Right ventricle myocardium inferior (tissue), 1 donor: ENCODE measurements around the gene LMTK2. TPM values are rescaled to one million over a fixed set of nuclear protein-coding genes. Genes with fewer than 3 reads are reported as not detected.
A peak's percentile ranks its signal among the peaks of the same experiment; 100 is the strongest.

Experiments
- ATAC-seq: fragments of 200-7000 bp; cut with Tn5 transposase; one replicate; pipeline ENCODE4 v1.9.1; 2020; ENCODE audit warnings: mild to moderate bottlenecking, moderate library complexity
- DNase-seq: peaks from one replicate; pipeline ENCODE4 v3.0.0; 2021; ENCODE audit errors: missing footprints
- intact Hi-C: fragments of 100-400 bp; cut with DNase I; formaldehyde crosslinking; loops from one replicate; pipeline ENCODE4 v1.11.0; 2022
- long read RNA-seq: library from polyadenylated mRNA; unstranded; transcript quantifications from one replicate; pipeline ENCODE4 v2.0.0, GENCODE V29; 2021
- total RNA-seq: library from RNA; stranded (reverse); fragmentation: NEBNext Ultra II Directional; extraction: Animal tissue kit (Norgen Biotek cat#: 25700); gene quantifications from one replicate; pipeline ENCODE4 v1.2.1, GENCODE V29; 2021
- donor health status: DM: no; HTN: yes; CAD: no; lungs with severe emphysema.

LMTK2 gene
- total RNA-seq, result 22.5 TPM
- long read RNA-seq, partial matches to known transcripts, result 4 of 7 reads
- long read RNA-seq, other reads (novel, unspliced or antisense), result 3 of 7 reads

DNA sequence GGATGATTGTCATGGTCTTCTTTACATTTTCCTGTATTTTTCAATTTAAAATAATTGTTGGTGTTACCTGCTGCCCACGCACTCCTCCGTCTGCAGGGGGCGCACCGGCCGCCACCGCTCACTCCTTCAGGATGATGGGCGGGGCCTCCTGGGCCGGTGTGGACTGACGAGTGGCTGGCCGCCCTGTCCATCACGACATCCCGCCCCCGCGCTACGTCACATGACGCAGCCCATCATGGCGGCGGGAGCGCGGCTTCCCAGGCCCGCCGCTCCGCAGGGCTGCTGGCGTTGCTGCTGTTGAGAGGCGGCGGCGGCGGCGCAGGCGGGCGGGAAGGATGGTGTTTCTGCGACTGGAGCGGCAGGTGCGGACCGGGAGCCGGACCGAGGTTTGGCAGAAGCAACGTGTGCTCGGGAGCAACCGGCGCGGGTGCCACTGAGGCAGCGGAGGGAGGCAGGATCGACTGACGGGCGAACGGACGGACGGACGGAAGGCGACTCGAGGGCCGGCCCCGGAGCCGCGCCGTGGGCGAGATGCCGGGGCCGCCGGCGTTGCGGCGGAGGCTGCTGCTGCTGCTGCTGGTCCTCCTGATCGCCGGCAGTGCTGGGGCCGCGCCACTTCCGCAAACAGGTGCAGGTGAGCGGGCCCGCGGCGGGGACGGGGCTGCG is at the start of gene LMTK2:
Gene LMTK2, plus strand, starts transcription at position 216 of the 666 bp plus-strand sequence. Its CDS starts 316 bp downstream, at position 532.
- ATAC-seq, result peak; percentile 100
- DNase-seq, result peak; percentile 98
- intact Hi-C loops, result loop anchor here (1.0 to 10.0 kb wide), 3 partner anchors 62 to 138 kb away; no protein-coding TSS in a partner anchor

DNA sequence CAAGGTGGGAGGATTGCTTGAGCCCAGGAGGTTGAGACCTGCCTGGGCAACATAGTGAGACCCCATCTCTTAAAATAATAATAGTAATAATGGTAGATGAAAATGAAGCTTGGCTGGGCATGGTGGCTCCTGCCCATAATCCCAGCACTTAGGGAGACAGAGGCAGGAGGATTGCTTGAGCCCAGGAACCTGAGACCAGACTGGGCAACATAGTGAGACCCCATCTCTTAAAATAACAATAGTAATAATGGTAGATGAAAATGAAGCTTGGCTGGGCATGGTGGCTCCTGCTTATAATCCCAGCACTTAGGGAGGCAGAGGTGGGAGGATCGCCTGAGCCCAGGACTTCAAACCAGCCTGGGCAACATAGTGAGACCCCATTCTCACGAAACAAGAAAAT is 49.5 kb upstream of the LMTK2 start:
- DNase-seq (no peak), ATAC-seq (no peak)
- intact Hi-C loops, result no loop called here

DNA sequence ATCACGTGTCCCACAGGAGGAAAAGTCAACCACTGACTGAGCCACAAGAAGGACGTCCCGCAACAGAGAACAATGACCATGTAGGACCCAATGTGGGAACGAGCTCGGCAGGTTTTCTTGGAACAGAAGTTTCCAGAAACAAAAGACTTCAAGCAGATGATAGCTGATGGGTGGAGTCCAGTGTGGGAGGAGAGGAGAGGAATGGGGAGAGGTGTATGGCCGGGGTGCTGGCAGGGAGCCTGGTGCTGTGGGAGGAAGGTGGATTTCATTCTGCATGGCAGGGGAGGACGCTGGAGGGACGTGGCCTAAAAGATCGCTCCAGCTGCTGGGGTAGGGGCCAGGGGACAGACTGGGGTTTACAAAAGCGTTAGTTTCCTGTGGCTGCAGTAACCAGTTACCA is 48.5 kb upstream of the LMTK2 start:
- no peak for DNase-seq
- no peak for ATAC-seq
- intact Hi-C loops, result no loop called here

DNA sequence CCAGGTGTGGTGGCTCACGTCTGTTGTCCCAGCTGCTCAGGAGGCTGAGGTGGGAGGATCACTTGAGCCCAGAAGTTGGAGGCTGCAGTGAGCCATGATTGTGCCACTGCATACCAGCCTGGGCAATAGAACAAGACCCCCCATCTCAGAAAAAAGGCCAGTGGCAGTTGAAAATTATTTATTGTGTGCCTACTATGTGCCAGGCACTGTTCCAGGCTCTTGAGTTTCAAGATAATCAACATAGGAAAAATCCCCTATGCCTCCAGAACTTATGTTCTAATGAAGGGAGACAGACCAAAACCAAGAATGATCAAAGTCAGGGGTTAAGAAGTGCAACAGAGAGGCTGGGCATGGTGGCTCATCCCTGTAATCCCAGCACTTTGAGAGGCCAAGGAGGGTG is 42.4 kb upstream of the LMTK2 start:
- intact Hi-C loops, result no loop called here
- DNase-seq (no peak), ATAC-seq (no peak)

DNA sequence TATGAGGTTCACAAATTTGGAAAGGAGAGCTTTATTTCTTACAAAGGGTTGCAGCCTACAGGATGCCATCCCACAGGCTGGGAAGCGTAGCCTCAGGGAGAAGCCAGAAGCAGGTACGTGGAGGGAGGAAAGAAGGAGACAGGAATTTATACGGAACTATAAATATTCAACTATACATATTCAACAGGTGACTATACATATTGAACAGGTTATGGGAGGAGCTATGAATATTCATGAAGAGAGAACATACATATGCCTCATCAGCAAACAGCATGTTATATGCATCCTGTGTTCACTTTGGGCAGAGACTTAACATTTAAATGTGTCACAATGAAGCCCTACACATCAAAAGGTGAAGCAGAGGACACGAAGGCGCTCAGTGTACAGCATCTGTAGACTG is 40.5 kb upstream of the LMTK2 start:
- intact Hi-C loops, result no loop called here
- ATAC-seq, result no peak
- no peak for DNase-seq

DNA sequence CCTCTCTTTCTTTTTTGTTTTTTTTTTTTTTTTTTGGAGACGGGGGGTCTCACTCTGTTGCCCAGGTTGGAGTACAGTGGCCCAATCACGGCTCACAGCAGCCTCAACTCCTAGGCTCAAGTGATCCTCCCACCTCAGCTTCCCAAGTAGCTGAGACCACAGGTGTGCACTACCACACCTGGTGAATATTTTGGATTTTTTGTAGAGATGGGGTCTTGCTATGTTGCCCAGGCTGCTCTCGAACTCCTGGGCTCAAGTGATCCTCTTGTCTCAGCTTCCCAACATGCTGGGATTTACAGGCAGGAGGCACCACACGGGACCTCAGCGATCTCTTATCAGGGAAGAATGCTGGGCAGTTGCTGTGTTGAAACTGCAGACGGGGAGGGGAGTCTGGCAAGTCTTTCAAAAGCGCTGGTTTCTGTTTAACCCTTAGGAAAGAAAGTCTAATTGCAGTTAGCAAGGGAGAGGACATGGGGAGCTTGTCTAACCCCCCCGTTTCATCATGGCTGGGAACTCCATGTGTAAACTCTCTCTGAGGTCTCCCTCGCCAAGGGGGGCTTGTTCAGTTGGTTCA is 39.6 kb upstream of the LMTK2 start:
- ATAC-seq (no peak), DNase-seq (no peak)
- intact Hi-C loops, result no loop called here

DNA sequence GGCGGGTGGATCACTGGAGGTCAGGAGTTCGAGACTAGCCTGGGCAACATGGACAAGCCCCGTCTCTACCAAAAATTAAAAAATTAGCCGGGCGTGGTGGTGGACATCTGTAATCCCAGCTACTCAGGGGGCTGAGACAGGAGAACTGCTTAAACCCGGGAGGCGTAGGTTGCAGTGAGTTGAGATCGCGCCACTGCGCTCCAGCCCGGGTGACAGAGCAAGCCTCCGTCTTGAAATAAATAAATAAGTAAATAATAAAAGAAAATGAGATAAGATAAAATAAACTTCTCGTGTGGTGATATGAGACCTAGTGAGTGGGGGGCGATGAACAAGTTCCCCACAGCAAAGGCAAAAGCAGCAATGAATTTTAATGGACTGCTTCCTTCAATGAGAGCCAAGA is 33.6 kb upstream of the LMTK2 start:
- intact Hi-C loops, result no loop called here
- no peak for ATAC-seq
- DNase-seq, result no peak

DNA sequence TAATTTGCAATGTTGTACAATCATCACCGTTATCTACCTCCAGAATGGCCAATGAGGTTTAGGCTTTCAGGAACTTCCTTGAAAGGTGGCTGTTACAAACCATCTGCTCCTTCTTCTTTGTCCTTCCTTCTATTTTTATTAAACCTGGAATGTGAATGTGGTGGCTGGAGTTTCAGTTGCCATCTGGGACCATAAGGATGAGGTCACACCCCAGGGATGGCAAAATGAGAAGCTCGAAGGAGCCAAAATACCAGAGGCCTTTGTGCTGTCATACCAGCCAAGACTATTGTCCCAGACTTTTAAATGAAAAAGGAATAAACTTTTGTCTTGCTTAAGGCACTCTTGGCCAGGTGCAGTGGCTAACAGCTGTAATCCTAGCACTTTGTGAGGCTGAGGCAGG is 30.9 kb upstream of the LMTK2 start:
- ATAC-seq (no peak), DNase-seq (no peak)
- intact Hi-C loops, result no loop called here

DNA sequence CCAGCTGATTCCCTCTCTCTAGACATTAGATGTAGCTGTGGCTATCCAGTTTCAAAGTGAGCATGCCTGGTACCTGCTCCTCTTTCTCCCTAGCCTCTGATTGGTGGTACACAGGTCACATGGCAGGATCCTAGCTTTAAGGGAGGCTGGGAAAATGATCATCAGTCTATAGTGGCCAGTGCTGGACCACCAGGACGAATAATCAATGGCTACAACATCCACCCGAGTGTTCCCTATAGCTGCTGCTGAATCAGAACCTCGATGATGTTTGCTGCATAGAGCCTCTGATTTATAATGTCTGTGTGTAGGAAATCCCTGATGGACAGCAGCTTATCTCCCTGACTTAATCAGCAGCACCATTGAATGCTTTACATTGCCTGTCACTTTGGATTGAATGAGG is 28.9 kb upstream of the LMTK2 start:
- DNase-seq (no peak), ATAC-seq (no peak)
- intact Hi-C loops, result no loop called here

DNA sequence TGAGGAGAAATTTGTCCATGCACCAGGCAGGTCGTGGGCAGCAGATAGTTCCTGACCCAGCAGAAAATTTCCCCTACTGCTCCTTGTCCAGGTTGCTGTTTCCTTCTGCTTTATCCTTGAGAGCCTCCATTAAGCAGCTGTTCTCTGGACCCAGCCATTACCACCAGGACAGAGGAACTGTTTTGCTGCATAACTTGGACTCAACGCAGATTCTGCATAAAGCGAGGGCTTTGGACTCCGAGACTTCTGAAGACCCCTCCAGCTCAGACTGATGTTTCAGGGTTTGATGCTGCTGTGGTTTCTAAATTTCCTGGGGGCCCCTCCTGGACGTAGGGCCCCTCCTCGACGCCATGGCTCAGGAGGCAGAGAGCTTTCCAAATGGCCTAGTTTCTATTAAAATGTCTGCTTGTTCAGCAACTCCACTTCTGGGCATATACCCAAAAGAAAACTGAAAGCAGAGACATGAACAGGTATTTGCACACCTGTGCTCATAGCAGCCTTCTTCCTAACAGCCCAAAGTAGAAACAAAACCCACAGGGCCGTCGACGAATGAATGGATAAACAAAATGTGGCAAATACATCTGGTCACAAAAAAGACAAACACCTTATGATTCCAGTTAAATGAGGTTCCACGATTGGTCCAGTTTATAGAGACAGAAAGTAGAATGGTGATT is 28.3 kb upstream of the LMTK2 start:
- intact Hi-C loops, result no loop called here
- ATAC-seq (no peak), DNase-seq (no peak)

DNA sequence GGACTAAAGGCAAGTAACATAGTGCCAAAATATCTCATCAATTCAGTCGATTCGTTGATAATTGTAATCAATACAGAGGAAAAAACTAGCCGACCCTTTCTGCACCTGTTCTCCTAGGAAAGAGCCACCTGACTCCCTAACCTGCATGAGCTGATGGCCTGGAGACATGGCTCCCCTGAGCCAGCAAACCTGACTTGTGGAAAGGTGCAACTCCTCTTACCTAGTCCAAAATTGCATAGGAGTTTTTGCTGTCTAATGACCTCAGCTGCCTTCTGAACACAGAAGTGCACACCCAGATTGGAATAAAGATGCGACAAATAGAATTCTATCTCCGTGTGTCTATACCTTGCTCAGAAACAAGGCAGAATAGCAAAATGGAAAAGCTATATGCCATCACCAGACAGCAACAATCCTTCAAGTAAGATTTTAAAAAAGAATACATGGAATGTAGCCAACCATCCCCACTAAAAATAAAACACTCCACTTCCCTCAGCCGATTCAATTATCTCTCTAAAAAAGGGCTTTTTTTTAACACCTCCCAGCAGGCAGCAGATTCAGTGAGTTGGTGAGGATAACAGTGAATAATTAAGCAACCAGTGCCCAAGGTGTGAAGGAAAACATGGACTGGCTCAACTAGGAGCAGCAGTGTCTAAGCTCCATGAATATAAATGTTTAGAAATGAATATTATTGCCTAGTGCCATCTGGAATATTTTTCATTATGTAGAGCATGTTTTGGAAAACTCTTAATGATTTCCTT is 26.6 kb upstream of the LMTK2 start:
- intact Hi-C loops, result no loop called here
- DNase-seq, result no peak
- no peak for ATAC-seq

DNA sequence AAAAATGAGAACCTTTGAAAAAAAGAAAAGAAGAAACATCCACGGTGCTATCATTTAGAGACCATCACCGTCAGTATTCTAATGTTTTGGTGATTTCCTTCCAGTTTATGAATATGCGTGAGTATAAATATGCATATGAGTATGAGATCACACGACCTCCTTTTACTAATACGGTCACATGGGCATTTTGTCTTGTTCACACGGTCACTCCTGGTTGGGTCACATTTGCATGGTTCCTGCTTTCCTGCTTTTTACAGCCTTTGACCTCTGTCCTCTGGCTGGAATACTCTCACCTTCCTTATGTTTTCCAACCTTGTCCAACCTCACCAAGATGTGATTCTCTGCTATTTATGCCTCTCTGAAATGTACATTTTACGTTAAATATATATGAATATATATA is 25.3 kb upstream of the LMTK2 start:
- DNase-seq, result no peak
- intact Hi-C loops, result no loop called here
- no peak for ATAC-seq

DNA sequence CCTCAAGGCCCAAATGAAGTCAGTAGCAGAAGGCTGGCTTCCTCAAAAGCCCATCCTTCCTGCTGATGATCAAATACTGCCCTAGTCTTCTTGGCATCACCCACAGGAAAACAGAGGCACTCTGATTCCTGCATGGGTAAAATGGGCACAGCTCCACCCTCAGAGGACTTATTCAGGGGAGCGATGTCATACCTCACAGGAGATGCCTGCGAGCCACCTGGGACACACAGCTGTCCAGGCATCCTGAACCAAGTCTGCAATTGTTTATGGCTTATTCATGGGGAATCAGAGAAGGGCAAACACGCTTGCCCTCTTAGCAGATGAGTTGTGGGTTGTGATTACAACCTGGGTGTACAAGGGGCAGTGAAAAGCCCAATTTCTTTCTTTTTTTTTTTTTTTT is 22.0 kb upstream of the LMTK2 start:
- no peak for ATAC-seq
- no peak for DNase-seq

DNA sequence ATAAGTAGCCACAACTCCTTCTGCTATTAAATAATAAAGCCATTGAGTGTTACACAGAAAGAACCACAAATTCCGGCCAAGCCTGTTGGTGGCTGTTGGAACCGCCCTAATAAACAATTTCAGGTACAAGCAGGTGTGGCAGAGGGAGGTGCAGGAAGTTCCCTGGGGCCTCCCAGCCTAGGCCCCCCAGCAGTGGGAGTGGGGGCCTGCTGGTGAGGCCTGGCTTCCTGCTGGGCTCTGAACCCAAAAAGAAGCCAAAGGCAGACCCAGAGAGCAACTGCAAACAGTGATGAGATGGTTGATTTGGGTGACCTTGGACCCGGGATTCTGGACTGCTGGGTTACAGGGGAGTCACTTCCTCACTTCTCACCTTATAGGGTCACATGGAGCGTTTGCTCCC is 21.0 kb upstream of the LMTK2 start:
- DNase-seq (no peak), ATAC-seq (no peak)
- intact Hi-C loops, result no loop called here

More for the DNA sequence above, 22.0 kb upstream of the LMTK2 start:
- intact Hi-C loops, result no loop called here

DNA sequence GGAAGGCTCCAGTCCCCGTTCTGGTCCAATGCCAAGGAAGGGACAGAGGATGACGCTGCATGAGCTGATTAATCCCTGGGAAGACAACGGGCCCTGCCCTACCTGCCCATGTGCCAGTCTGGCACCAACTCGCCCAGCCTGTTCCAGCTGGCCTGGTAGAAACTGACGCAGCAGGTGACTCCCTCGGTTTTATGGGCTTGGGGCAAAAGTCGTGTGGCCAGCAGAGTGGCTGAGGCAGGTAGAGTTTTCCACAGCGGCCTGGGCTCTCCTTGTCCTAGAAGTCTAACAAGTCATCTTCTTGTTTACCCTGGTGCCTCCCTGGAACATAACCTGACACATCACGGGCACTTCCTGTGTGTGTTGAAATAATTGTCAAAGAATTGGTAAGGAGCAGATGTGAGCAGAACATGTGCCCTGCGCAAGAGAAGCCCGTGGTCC is 20.4 kb upstream of the LMTK2 start:
- intact Hi-C loops, result no loop called here
- no peak for DNase-seq
- no peak for ATAC-seq

DNA sequence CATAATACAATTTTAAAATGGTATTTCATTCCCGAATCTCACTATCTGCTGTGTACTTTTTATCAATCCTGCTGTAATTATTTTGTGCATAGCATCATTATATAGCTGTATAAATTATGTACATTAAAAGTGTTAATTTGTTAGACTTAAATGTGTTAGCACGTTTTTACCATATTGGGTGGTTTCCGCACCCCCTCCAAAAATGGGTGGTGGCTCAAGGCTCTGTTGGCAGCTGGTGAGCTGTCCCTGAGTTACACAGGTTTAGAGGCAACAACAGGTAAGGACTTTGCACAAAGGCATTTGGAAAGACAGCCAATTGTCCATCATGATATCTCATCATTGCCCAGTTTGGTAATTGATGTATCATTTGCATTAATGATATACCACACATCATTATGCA is 18.6 kb upstream of the LMTK2 start:
- DNase-seq, result no peak
- no peak for ATAC-seq
- intact Hi-C loops, result no loop called here

DNA sequence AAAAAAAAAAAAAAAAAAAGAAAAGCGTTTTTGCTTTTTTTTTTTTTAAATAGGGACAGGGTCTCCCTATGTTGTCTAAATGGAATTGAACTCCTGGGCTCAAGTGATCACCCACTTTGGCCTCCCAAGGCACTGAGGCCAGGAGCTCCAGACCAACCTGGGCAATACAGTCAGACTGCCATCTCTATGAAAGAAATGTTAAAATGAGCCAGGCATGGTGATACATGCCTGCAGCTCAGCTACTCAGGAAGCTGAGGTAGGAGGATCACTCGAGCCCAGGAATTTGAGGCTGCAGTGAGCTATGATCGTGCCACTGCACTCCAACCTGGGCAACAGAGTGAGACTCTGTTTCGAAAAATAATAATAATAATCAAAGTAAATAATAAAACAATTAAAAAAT is 16.5 kb upstream of the LMTK2 start:
- ATAC-seq (no peak), DNase-seq (no peak)
- intact Hi-C loops, result no loop called here

DNA sequence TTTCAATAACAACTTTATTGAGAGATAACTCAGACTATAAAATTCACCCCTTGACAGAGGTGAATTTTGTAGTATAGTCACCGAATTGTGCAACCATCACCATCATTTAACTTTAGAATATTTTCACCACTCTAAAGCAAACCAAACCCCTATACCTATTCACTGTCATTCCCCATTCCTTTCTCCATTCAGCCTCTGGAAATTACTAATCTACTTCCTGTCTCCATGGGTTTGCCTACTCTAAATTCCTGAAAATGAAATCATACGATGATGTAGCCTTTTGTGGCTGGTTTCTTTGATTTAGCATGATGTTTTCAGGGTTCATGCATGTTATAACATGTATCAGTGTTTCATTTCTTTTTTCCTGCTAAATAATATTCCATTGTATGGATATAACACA is 15.6 kb upstream of the LMTK2 start:
- ATAC-seq, result no peak
- intact Hi-C loops, result no loop called here
- no peak for DNase-seq

DNA sequence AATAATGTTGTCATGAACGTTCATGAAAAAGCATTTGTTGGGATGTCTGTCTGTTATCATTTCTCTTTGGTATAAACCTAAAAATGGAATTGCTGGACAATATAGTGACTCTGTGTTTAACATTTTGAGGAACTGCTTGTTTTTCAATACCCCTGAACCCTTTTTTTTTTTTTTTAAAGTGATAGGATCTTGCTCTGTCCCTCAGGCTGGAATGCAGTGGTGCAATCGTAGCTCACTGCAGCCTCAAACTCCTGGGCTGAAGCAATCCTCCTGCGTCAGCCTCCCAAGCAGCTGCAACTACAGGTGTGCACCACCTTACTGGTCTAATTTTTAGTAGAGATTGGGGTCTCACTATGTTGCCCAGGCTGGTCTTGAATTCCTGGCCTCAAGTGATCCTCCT is 15.1 kb upstream of the LMTK2 start:
- no peak for DNase-seq
- ATAC-seq, result no peak
- intact Hi-C loops, result no loop called here
